Gastrocnemius medialis (tissue), 4 donors: ENCODE data around the gene NSMCE1. TPM values are rescaled to one million over a fixed set of nuclear protein-coding genes. Genes with fewer than 3 reads are reported as not detected.
A peak's percentile ranks its signal among the peaks of the same experiment; 100 is the strongest.
"Not testable (repeated sequence)": the region's sequence is repeated elsewhere in the genome, so short reads cannot be mapped to it uniquely, and the experiment has no call there.

Source experiments
- ATAC-seq, 2 donors: fragments of 150-250 bp; one replicate each; pipeline ENCODE4 v1.9.1; 2016
- DNase-seq, 2 donors: peaks; one replicate each; pipeline ENCODE4 v3.0.0-alpha.2; 2019
- H3K27ac ChIP-seq, 4 donors: fragments of 200-600 bp; sonication (generic); 1 replicate in 1 of 4; 2 replicates in 3 of 4; pipeline ENCODE4 v1.5.1; 2016 to 2018; ENCODE audit warnings: mild to moderate bottlenecking in 2 of 4, moderate library complexity in 1 of 4
- H3K27me3 ChIP-seq, 3 donors: fragments of 200-600 bp; sonication (generic) in 2 of 3; 1 replicate in 1 of 3; 2 replicates in 2 of 3; pipeline versions ENCODE4 v1.5.1 to v1.6.0; 2016 to 2019; ENCODE audit warnings: mild to moderate bottlenecking in 1 of 3, moderate library complexity in 1 of 3
- H3K36me3 ChIP-seq, 2 donors: fragments of 200-600 bp; sonication (generic) in 1 of 2; one replicate each; pipeline ENCODE4 v1.5.1; 2017 to 2018
- H3K4me1 ChIP-seq, 2 donors: fragments of 200-600 bp; sonication (generic) in 1 of 2; one replicate each; pipeline ENCODE4 v1.5.1; 2016 to 2017; ENCODE audit warnings: mild to moderate bottlenecking in 2 of 2
- H3K4me3 ChIP-seq, 4 donors: fragments of 200-600 bp; sonication (generic) in 3 of 4; 1 replicate in 1 of 4; 2 replicates in 3 of 4; pipeline ENCODE4 v1.5.1; 2016 to 2019; ENCODE audit warnings: mild to moderate bottlenecking in 2 of 4
- H3K9me3 ChIP-seq, 3 donors: fragments of 200-600 bp; sonication (generic) in 2 of 3; 1 replicate in 1 of 3; 2 replicates in 2 of 3; pipeline ENCODE4 v1.5.1; 2016 to 2019
- CTCF ChIP-seq, 5 experiments: fragments of 450-650 bp in 3 of 5; fragments of 200-600 bp in 2 of 5; sonication (generic) in 2 of 5; IDR thresholded peaks in 4 of 5; conservative IDR thresholded peaks in 1 of 5; 1 replicate in 4 of 5; 2 replicates in 1 of 5; pipeline ENCODE4 v1.5.1; 2016 to 2019; ENCODE audit warnings: antibody characterized with exemption in 5 of 5, mild to moderate bottlenecking in 3 of 5, moderate library complexity in 3 of 5
- POLR2A ChIP-seq, 2 donors: fragments of 450-650 bp; IDR thresholded peaks; one replicate each; pipeline ENCODE4 v1.6.1; 2017; ENCODE audit warnings: antibody characterized with exemption in 2 of 2, mild to moderate bottlenecking in 2 of 2, moderate library complexity in 2 of 2
- in situ Hi-C, 4 donors: fragments of 200-750 bp; cut with MboI; loops; one replicate each; pipeline versions ENCODE4 v1.15.0 to v1.8.0; 2017; ENCODE audit warnings: low sequenced_read_pairs in 4 of 4
- intact Hi-C: fragments of 100-400 bp; cut with DNase I; formaldehyde crosslinking; loops from one replicate; pipeline ENCODE4 v1.15.1; 2023; ENCODE audit warnings: low total_unique reads
- total RNA-seq, 4 donors: library from RNA; depleted of rRNA; stranded (reverse); fragments of >200 nt; gene quantifications; one replicate each; pipeline versions ENCODE4 v1.1.0 to v1.2.3, GENCODE V29; 2016

NSMCE1 gene
- total RNA-seq, 4 donors from 2014 or later, result 20.2 to 29.1 (median 22.0) TPM

- Histone ChIP-seq H3K9me3 (no peaks in the 10 kb centered on the region), H3K4me1 (peaks cover 0 to 7% of the 10 kb centered on the region in 2 donors), H3K27me3 (no peaks in the 10 kb centered on the region), H3K4me3 (no peak overlapping the region), H3K36me3 (peaks cover 3 to 12% of the 10 kb centered on the region in 2 donors), H3K27ac (no peak overlapping the region)
- in situ Hi-C loops (no loop called here), intact Hi-C loops (no loop called here)
- ATAC-seq (no peak), DNase-seq (no peak)
- TF ChIP-seq POLR2A (IDR thresholded peaks at IDR 0.05), result no peak
- no peak for TF ChIP-seq CTCF (IDR thresholded peaks at IDR 0.05 in 4 of 5, conservative IDR thresholded peaks at IDR 0.05 in 1 of 5)
Observed at GRCh38 chr16:27251541-27252205, 16.9 kb downstream of the NSMCE1 start.

- DNase-seq, H3K27ac ChIP-seq, ATAC-seq, H3K9me3 ChIP-seq, H3K4me3 ChIP-seq, H3K36me3 ChIP-seq, H3K27me3 ChIP-seq, intact Hi-C loops: not testable (repeated sequence)
- H3K4me1 ChIP-seq, result peaks cover 18 to 20% of the 10 kb centered on the region in 2 donors
- in situ Hi-C loops, result loop anchor here in 1 of 4 donors (25.0 kb wide), 1 partner anchor 113 kb away; no protein-coding TSS in a partner anchor
Observed at GRCh38 chr16:27248886-27249285, 19.7 kb downstream of the NSMCE1 start.

GRCh38 chr16:27248036-27248435 is 20.5 kb downstream of the NSMCE1 start:
- intact Hi-C loops, result no loop called here
- Histone ChIP-seq H3K27me3 (no peaks in the 10 kb centered on the region), H3K4me3 (no peak overlapping the region), H3K36me3 (no peaks in the 10 kb centered on the region), H3K4me1 (peaks cover 26 to 27% of the 10 kb centered on the region in 2 donors), H3K27ac (no peak overlapping the region), H3K9me3 (no peaks in the 10 kb centered on the region)
- in situ Hi-C loops, result loop anchor here in 1 of 4 donors (25.0 kb wide), 1 partner anchor 114 kb away; no protein-coding TSS in a partner anchor
- TF ChIP-seq CTCF (IDR thresholded peaks at IDR 0.05 in 4 of 5, conservative IDR thresholded peaks at IDR 0.05 in 1 of 5), result no peak
- TF ChIP-seq POLR2A (IDR thresholded peaks at IDR 0.05), result no peak
- DNase-seq, result no peak
- ATAC-seq, result no peak

GRCh38 chr16:27247076-27247475 is 21.5 kb downstream of the NSMCE1 start:
- H3K27ac ChIP-seq, ATAC-seq, H3K9me3 ChIP-seq, intact Hi-C loops, H3K27me3 ChIP-seq, DNase-seq, H3K4me3 ChIP-seq, H3K36me3 ChIP-seq: not testable (repeated sequence)
- H3K4me1 ChIP-seq, result peaks cover 31 to 37% of the 10 kb centered on the region in 2 donors
- in situ Hi-C loops, result loop anchor here in 1 of 4 donors (25.0 kb wide), 1 partner anchor 115 kb away; no protein-coding TSS in a partner anchor

- no peak for TF ChIP-seq CTCF (IDR thresholded peaks at IDR 0.05 in 4 of 5, conservative IDR thresholded peaks at IDR 0.05 in 1 of 5)
- TF ChIP-seq POLR2A (IDR thresholded peaks at IDR 0.05), result no peak
- intact Hi-C loops, result no loop called here
- H3K27ac ChIP-seq, result peak overlapping the region in 1 of 4 donors; percentile 59
- no peak overlapping the region for H3K4me3 ChIP-seq
- H3K4me1 ChIP-seq, result peaks cover 31 to 39% of the 10 kb centered on the region in 2 donors
- ATAC-seq (no peak), DNase-seq (no peak)
- H3K9me3 ChIP-seq, result no peaks in the 10 kb centered on the region
- no peaks in the 10 kb centered on the region for H3K36me3 ChIP-seq
- in situ Hi-C loops, result loop anchor here in 1 of 4 donors (25.0 kb wide), 1 partner anchor 116 kb away; no protein-coding TSS in a partner anchor
- no peaks in the 10 kb centered on the region for H3K27me3 ChIP-seq
Observed at GRCh38 chr16:27246439-27246838, 22.1 kb downstream of the NSMCE1 start.
